H1 (cell line): ENCODE measurements around the gene CSKMT. TPM values are rescaled to one million over a fixed set of nuclear protein-coding genes. Genes with fewer than 3 reads are reported as not detected.
"Not testable (repeated sequence)": the region's sequence is repeated elsewhere in the genome, so short reads cannot be mapped to it uniquely, and the experiment has no call there.

ENCODE experiments used
- CTCF ChIA-PET: fragments of 300-600 bp; sonication (Branson Sonifier 250); formaldehyde crosslinking; loops from one replicate; lab custom pipeline; 2021; ENCODE audit not compliant: partially characterized antibody; lab: Charles Lee
- POLR2A ChIA-PET: fragments of 300-600 bp; sonication (Branson Sonifier 250); formaldehyde crosslinking; loops from one replicate; lab custom pipeline; 2021; ENCODE audit warnings: inconsistent platforms; ENCODE audit not compliant: partially characterized antibody; lab: Charles Lee
- DNase-seq, 2 experiments: peaks; one replicate each; pipeline versions ENCODE4 v3.0.0 to v3.0.0-alpha.2; 2010 to 2022; ENCODE audit warnings: low spot score in 2 of 2, low read depth in 1 of 2, mixed read lengths in 1 of 2
- FAIRE-seq: peaks from 2 replicates; lab custom pipeline; 2011; peaks lifted over from hg19 to GRCh38; lab: Jason Lieb, UNC
- H2AFZ ChIP-seq: 2 replicates; pipeline ENCODE4 v1.8.1; 2012; ENCODE audit warnings: low read length, inconsistent platforms
- H2AK5ac ChIP-seq: 2 replicates; pipeline ENCODE4 v1.6.1; 2013; ENCODE audit warnings: low read depth, low read length
- H2BK120ac ChIP-seq: replicated peaks from 2 replicates; pipeline ENCODE3; 2013; ENCODE audit warnings: low read depth, low read length, inconsistent platforms
- H2BK12ac ChIP-seq: 2 replicates; pipeline ENCODE4 v1.6.1; 2013; ENCODE audit warnings: low read depth, low read length
- H2BK15ac ChIP-seq: 2 replicates; pipeline ENCODE4 v1.6.1; 2013; ENCODE audit warnings: low read length
- H2BK20ac ChIP-seq: 2 replicates; pipeline ENCODE4 v1.6.1; 2013; ENCODE audit warnings: low read length
- H2BK5ac ChIP-seq: 2 replicates; pipeline ENCODE4 v1.6.1; 2013; ENCODE audit warnings: low read depth, low read length
- H3K14ac ChIP-seq: 2 replicates; pipeline ENCODE4 v1.6.1; 2013; ENCODE audit warnings: inconsistent platforms; ENCODE audit not compliant: insufficient read length
- H3K18ac ChIP-seq: 2 replicates; pipeline ENCODE4 v1.6.1; 2013; ENCODE audit warnings: low read length; ENCODE audit errors: extremely low read depth
- H3K23ac ChIP-seq: 2 replicates; pipeline ENCODE4 v1.6.1; 2013; ENCODE audit warnings: inconsistent platforms; ENCODE audit not compliant: insufficient read length
- H3K23me2 ChIP-seq: 2 replicates; pipeline ENCODE4 v1.6.1; 2013; ENCODE audit warnings: low read depth, low read length
- H3K27ac ChIP-seq: 2 replicates; pipeline ENCODE4 v1.6.1; 2011; ENCODE audit warnings: low read depth, low read length, inconsistent platforms
- H3K27me3 ChIP-seq, 4 experiments: replicated peaks in 1 of 4; 1 replicate in 1 of 4; 2 replicates in 3 of 4; pipeline versions ENCODE4 v1.6.1 to v1.8.1; 2011 to 2013; ENCODE audit warnings: low read length in 3 of 4, mild to moderate bottlenecking in 3 of 4, inconsistent platforms in 2 of 4, mixed read lengths in 2 of 4, moderate library complexity in 1 of 4; ENCODE audit not compliant: control insufficient read depth in 3 of 4, insufficient read depth in 3 of 4; ENCODE audit errors: extremely low read depth in 1 of 4
- H3K36me3 ChIP-seq, 4 experiments: 2 replicates each; pipeline versions ENCODE4 v1.6.1 to v1.8.1; 2011 to 2013; ENCODE audit warnings: mild to moderate bottlenecking in 4 of 4, low read length in 3 of 4, moderate library complexity in 2 of 4, control low read depth in 1 of 4, inconsistent platforms in 1 of 4; ENCODE audit not compliant: insufficient read depth in 4 of 4, control insufficient read depth in 2 of 4
- H3K4ac ChIP-seq: replicated peaks from 2 replicates; pipeline ENCODE3; 2013; ENCODE audit warnings: low read length, low read depth, mixed read lengths, inconsistent platforms; ENCODE audit not compliant: insufficient read length
- H3K4me1 ChIP-seq, 4 experiments: replicated peaks in 1 of 4; 1 replicate in 1 of 4; 2 replicates in 3 of 4; pipeline versions ENCODE4 v1.6.1 to v1.8.1; 2011 to 2013; ENCODE audit warnings: low read length in 3 of 4, inconsistent platforms in 2 of 4, mixed read lengths in 1 of 4; ENCODE audit not compliant: insufficient read depth in 4 of 4, control insufficient read depth in 3 of 4
- H3K4me2 ChIP-seq, 2 experiments: 2 replicates each; pipeline versions ENCODE4 v1.6.1 to v1.8.1; 2011 to 2013; ENCODE audit warnings: low read depth in 2 of 2, low read length in 2 of 2, control low read depth in 1 of 2, inconsistent platforms in 1 of 2, mild to moderate bottlenecking in 1 of 2; ENCODE audit not compliant: insufficient read depth in 1 of 2
- H3K4me3 ChIP-seq, 4 experiments: fragments of 200-600, 300-600 bp in 1 of 4; sonication (generic), shearing (Covaris generic), sonication (Bioruptor Twin) in 1 of 4; 2 replicates each; pipeline versions ENCODE4 v1.5.1 to v1.8.1; 2011 to 2016; ENCODE audit warnings: low read length in 4 of 4, low read depth in 3 of 4, control low read depth in 2 of 4, inconsistent platforms in 2 of 4, mild to moderate bottlenecking in 2 of 4, mixed read lengths in 1 of 4, moderate library complexity in 1 of 4; ENCODE audit not compliant: insufficient read depth in 2 of 4; ENCODE audit errors: extremely low read depth in 1 of 4
- H3K56ac ChIP-seq: replicated peaks from 2 replicates; pipeline ENCODE3; 2013; ENCODE audit warnings: low read depth, mild to moderate bottlenecking, mixed read lengths, low read length, inconsistent platforms; ENCODE audit not compliant: insufficient read length
- H3K79me1 ChIP-seq: 2 replicates; pipeline ENCODE4 v1.6.1; 2013; ENCODE audit warnings: low read depth, low read length, control low read depth
- H3K79me2 ChIP-seq, 2 experiments: 2 replicates each; pipeline versions ENCODE4 v1.6.1 to v1.8.1; 2012 to 2013; ENCODE audit warnings: low read length in 2 of 2, mild to moderate bottlenecking in 2 of 2, inconsistent platforms in 1 of 2; ENCODE audit not compliant: insufficient read depth in 2 of 2, control insufficient read depth in 1 of 2
- H3K9ac ChIP-seq, 4 experiments: replicated peaks in 1 of 4; 1 replicate in 1 of 4; 2 replicates in 3 of 4; pipeline versions ENCODE4 v1.6.1 to v1.8.1; 2011 to 2013; ENCODE audit warnings: low read depth in 3 of 4, low read length in 3 of 4, control low read depth in 2 of 4, mild to moderate bottlenecking in 2 of 4, moderate library complexity in 2 of 4, inconsistent platforms in 1 of 4; ENCODE audit errors: extremely low read depth in 1 of 4
- H3K9me3 ChIP-seq, 2 experiments: 2 replicates each; pipeline versions ENCODE4 v1.6.1 to v1.8.1; 2012 to 2013; ENCODE audit warnings: mild to moderate bottlenecking in 2 of 2, moderate library complexity in 2 of 2, control low read depth in 1 of 2, inconsistent platforms in 1 of 2, low read depth in 1 of 2, low read length in 1 of 2, mixed read lengths in 1 of 2; ENCODE audit not compliant: insufficient read depth in 2 of 2
- H4K20me1 ChIP-seq, 2 experiments: replicated peaks in 1 of 2; 2 replicates each; pipeline versions ENCODE3 to v1.8.1; 2011 to 2013; ENCODE audit warnings: inconsistent platforms in 2 of 2, low read length in 2 of 2, mild to moderate bottlenecking in 1 of 2; ENCODE audit not compliant: insufficient read depth in 2 of 2, control insufficient read depth in 1 of 2
- H4K5ac ChIP-seq: 2 replicates; pipeline ENCODE4 v1.6.1; 2013; ENCODE audit warnings: low read length, low read depth, mixed read lengths, inconsistent platforms; ENCODE audit not compliant: insufficient read length
- H4K8ac ChIP-seq: 2 replicates; pipeline ENCODE4 v1.8.0; 2013; ENCODE audit warnings: mild to moderate bottlenecking, moderate library complexity, low read length, inconsistent platforms; ENCODE audit not compliant: insufficient read depth; ENCODE audit errors: extremely low read depth
- H4K91ac ChIP-seq: replicated peaks from 2 replicates; pipeline ENCODE3; 2013; ENCODE audit warnings: low read length, mixed read lengths, inconsistent platforms; ENCODE audit not compliant: insufficient read length
- WGBS, 2 experiments: shearing (Covaris generic) in 1 of 2; methylation state at CpG; one replicate each; pipeline versions ENCODE4 v1.1.6 to v1.1.7; 2013 to 2015; ENCODE audit warnings: low lambda C conversion rate in 2 of 2, mixed read lengths in 2 of 2, inconsistent platforms in 1 of 2, low coverage in 1 of 2, missing lambda C conversion rate in 1 of 2; ENCODE audit not compliant: insufficient replicate concordance in 2 of 2, insufficient coverage in 1 of 2, insufficient read length in 1 of 2; ENCODE audit errors: extremely low coverage in 1 of 2, missing lambda C conversion rate in 1 of 2; 5-methylcytosine and 5-hydroxymethylcytosine counted together
- polyA plus RNA-seq, 7 experiments: library from polyadenylated mRNA; depleted of rRNA in 3 of 7; stranded (reverse) in 5 of 7; unstranded in 2 of 7; fragments of >200 nt in 5 of 7; fragments of 200-250 nt in 2 of 7; gene quantifications; 1 replicate in 5 of 7; 2 replicates in 1 of 7; 4 replicates in 1 of 7; pipeline versions ENCODE4 v1.2.1 to v1.2.3, GENCODE V29; 2011 to 2013; ENCODE audit warnings: missing spikeins in 2 of 7, mixed read lengths in 2 of 7
- total RNA-seq: library from RNA; stranded (reverse); fragmentation: NEBNext Ultra II Directional; extraction: Animal tissue kit (Norgen Biotek cat#: 25700); gene quantifications from 2 replicates; pipeline ENCODE4 v1.2.1, GENCODE V29; 2021

Gene CSKMT
- total and polyA plus RNA-seq, 2 of the 8 experiments (the other 6 are each of a cell fraction or from before 2014, with no cell fraction given) = 12.0 to 66.1 TPM

GRCh38 chr11:62616957-62617356 lies 48.2 kb upstream of the CSKMT start:
- H2AFZ ChIP-seq, H4K8ac ChIP-seq: not testable (repeated sequence)
- WGBS, 2 experiments = 89% methylated on average over 5 of the region's 14 CpGs; no CpG with 5 or more reads in 1 of the 2 experiments

More at GRCh38 chr11:62616957-62617356, 48.2 kb upstream of the CSKMT start:
- H3K56ac ChIP-seq, H2BK15ac ChIP-seq, H3K4ac ChIP-seq, H3K4me3 ChIP-seq, H3K23me2 ChIP-seq, H3K23ac ChIP-seq, H2AK5ac ChIP-seq, H2BK20ac ChIP-seq, H2BK120ac ChIP-seq, H3K9ac ChIP-seq, H4K20me1 ChIP-seq, H4K5ac ChIP-seq, DNase-seq, H2BK12ac ChIP-seq, H3K36me3 ChIP-seq, FAIRE-seq, H3K27me3 ChIP-seq, H3K9me3 ChIP-seq, H4K91ac ChIP-seq, H3K18ac ChIP-seq, H2BK5ac ChIP-seq, H3K79me2 ChIP-seq, H3K14ac ChIP-seq, H3K27ac ChIP-seq, H3K4me2 ChIP-seq, H3K79me1 ChIP-seq: not testable (repeated sequence)
- ChIA-PET POLR2A (interaction anchor here (0.7 to 15.8 kb wide), 5 partner anchors 21 to 1318 kb away, joined by 3 to 235 read pairs (median 4); partner anchors contain the start of genes C11orf98, CSKMT, GANAB and HNRNPUL2), CTCF (interaction anchor here (1.2 to 1.3 kb wide), 2 partner anchors 23 to 24 kb away, joined by 3 read pairs; no protein-coding TSS in a partner anchor)
- H3K4me1 ChIP-seq = peaks cover 0 to 14% (median 2%) of the 10 kb centered on the region in 4 experiments; a peak in 4 of 7 replicates
